ENCODE results near the gene CDC20. TPM values are rescaled to one million over a fixed set of nuclear protein-coding genes. Genes with fewer than 3 reads are reported as not detected.

Gene CDC20
- total and polyA plus RNA-seq, 2 of the 8 experiments (the other 6 are each of a cell fraction or from before 2014, with no cell fraction given): 214 to 221 TPM

DNA sequence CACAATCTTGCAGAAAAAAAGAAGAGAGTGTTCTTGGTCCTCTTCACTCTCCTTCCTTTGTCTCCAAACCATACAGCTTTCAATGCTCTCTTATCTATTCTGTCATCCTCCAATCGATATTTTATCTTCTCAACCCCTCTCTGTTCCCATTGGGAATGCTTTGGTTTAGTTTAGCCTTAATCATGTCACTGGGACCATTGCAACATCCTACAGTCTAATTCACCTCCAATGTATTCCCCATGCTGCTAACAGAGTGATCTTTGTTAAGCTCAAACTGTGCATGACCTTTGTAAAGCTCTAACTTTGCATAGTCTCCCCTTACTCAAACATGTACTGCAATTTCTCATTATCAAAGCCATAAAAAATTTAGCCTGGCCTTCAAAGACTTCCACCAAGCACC lies 18.2 kb upstream of the CDC20 start:
- WGBS, 2 experiments (ENCODE audit: extremely low coverage in 1 of 2, insufficient coverage in 1 of 2, insufficient read length in 1 of 2, insufficient replicate concordance in 2 of 2, low coverage in 1 of 2, low lambda C conversion rate in 2 of 2, missing lambda C conversion rate in 1 of 2): 79 to 100% methylated on average over 1 of the region's 1 CpG
- Histone ChIP-seq H3K9ac (replicated peaks in 1 of 4; ENCODE audit: extremely low read depth in 1 of 4, low read depth in 3 of 4, low read length in 3 of 4) (no peak overlapping the region), H2BK120ac (replicated peaks; ENCODE audit: low read depth, low read length) (no peak overlapping the region), H3K23me2 (ENCODE audit: low read depth, low read length) (no peaks in the 10 kb centered on the region), H3K4ac (replicated peaks; ENCODE audit: insufficient read length, low read depth, low read length) (no peak overlapping the region), H3K9me3 (ENCODE audit: insufficient read depth in 2 of 2, low read depth in 1 of 2, low read length in 1 of 2) (no peaks in the 10 kb centered on the region), H2BK15ac (ENCODE audit: low read length) (no peak overlapping the region), H3K4me1 (replicated peaks in 1 of 4; ENCODE audit: control insufficient read depth in 3 of 4, insufficient read depth in 4 of 4, low read length in 3 of 4) (no peaks in the 10 kb centered on the region), H4K5ac (ENCODE audit: insufficient read length, low read depth, low read length) (no peak overlapping the region), H3K36me3 (ENCODE audit: control insufficient read depth in 2 of 4, insufficient read depth in 4 of 4, low read length in 3 of 4) (no peaks in the 10 kb centered on the region), H2BK5ac (ENCODE audit: low read depth, low read length) (no peak overlapping the region), H3K4me2 (ENCODE audit: insufficient read depth in 1 of 2, low read depth in 2 of 2, low read length in 2 of 2) (no peak overlapping the region), H3K27ac (ENCODE audit: low read depth, low read length) (no peak overlapping the region), H2BK20ac (ENCODE audit: low read length) (no peak overlapping the region), H2AK5ac (ENCODE audit: low read depth, low read length) (no peak overlapping the region), H3K56ac (replicated peaks; ENCODE audit: insufficient read length, low read depth, low read length) (no peak overlapping the region), H3K14ac (ENCODE audit: insufficient read length) (no peak overlapping the region), H4K8ac (ENCODE audit: extremely low read depth, insufficient read depth, low read length) (no peak overlapping the region), H4K20me1 (replicated peaks in 1 of 2; ENCODE audit: control insufficient read depth in 1 of 2, insufficient read depth in 2 of 2, low read length in 2 of 2) (no peaks in the 10 kb centered on the region), H4K91ac (replicated peaks; ENCODE audit: insufficient read length, low read length) (no peak overlapping the region), H3K27me3 (replicated peaks in 1 of 4; ENCODE audit: control insufficient read depth in 3 of 4, extremely low read depth in 1 of 4, insufficient read depth in 3 of 4, low read length in 3 of 4) (no peaks in the 10 kb centered on the region), H2BK12ac (ENCODE audit: low read depth, low read length) (no peak overlapping the region), H3K18ac (ENCODE audit: extremely low read depth, low read length) (no peak overlapping the region), H3K4me3 (ENCODE audit: extremely low read depth in 1 of 4, insufficient read depth in 2 of 4, low read depth in 3 of 4, low read length in 4 of 4) (no peak overlapping the region), H3K79me1 (ENCODE audit: low read depth, low read length) (no peaks in the 10 kb centered on the region), H2AFZ (ENCODE audit: low read length) (no peak overlapping the region), H3K79me2 (ENCODE audit: control insufficient read depth in 1 of 2, insufficient read depth in 2 of 2, low read length in 2 of 2) (no peaks in the 10 kb centered on the region), H3K23ac (ENCODE audit: insufficient read length) (no peak overlapping the region)
- no peak for DNase-seq (ENCODE audit: low read depth in 1 of 2, low spot score in 2 of 2)
- ChIA-PET CTCF (ENCODE audit: partially characterized antibody) (interaction anchor here (0.9 to 1.2 kb wide), 3 partner anchors 9 to 74 kb away, joined by 3 to 4 read pairs (median 3); no protein-coding TSS in a partner anchor), POLR2A (ENCODE audit: partially characterized antibody) (interaction anchor here (0.9 to 2.3 kb wide), 2 partner anchors 10 to 18 kb away, joined by 5 to 9 read pairs; partner anchors contain the start of gene CDC20)
- FAIRE-seq: no peak

All from H1 (cell line).